GM19035 (cell line): ENCODE results near the gene ATP2A2.
"Not testable (repeated sequence)": the region's sequence is repeated elsewhere in the genome, so short reads cannot be mapped to it uniquely, and the experiment has no call there.

ENCODE experiments used
- ATAC-seq: cut with Tn5 transposase; IDR thresholded peaks from one replicate; pipeline ENCODE4 v1.9.1; 2021; ENCODE audit not compliant: unreplicated experiment

Gene ATP2A2

DNA sequence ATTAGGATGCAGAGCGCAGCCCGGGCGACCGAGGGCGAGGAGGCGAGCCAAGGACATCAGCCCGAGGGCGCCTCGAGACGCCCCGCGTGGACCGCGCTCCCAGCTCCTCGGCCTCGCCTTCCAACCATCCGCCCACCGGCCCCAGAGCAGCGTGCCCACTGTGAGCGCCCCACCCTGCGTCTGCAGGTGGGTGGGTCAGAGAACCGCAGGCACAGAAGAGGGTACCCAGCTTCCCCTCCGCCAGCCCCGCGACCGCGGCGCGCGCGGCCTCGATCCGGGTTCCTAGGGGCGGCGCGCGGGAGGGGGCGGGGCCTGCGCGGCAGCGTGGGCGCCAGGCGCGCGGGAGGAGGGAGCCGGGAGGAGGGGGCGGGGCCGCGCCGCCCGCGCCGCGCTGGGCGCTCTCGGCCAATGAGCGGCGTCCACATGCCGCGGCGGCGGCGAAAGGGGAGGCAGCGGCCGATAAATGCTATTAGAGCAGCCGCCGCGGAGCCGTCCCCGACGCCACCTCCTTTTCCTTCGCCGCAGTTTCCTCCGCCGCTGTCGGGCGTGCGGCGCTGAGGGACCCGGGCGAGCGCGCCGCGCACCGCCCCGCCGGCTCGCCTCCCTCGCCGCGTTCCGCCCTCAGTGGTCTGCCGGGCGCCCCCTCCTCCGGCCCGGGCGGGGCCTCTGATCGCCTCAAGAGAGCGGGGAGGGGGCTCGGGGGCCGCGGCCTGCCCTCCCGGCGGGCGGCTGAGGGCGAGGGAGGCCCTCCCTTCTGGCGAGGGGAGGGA lies at the start of gene ATP2A2:
TSS of gene ATP2A2 (plus strand) at position 469 of the 770 bp plus-strand sequence. CDS start 543 bp downstream, outside the sequence.
- ATAC-seq: peak; percentile 74

DNA sequence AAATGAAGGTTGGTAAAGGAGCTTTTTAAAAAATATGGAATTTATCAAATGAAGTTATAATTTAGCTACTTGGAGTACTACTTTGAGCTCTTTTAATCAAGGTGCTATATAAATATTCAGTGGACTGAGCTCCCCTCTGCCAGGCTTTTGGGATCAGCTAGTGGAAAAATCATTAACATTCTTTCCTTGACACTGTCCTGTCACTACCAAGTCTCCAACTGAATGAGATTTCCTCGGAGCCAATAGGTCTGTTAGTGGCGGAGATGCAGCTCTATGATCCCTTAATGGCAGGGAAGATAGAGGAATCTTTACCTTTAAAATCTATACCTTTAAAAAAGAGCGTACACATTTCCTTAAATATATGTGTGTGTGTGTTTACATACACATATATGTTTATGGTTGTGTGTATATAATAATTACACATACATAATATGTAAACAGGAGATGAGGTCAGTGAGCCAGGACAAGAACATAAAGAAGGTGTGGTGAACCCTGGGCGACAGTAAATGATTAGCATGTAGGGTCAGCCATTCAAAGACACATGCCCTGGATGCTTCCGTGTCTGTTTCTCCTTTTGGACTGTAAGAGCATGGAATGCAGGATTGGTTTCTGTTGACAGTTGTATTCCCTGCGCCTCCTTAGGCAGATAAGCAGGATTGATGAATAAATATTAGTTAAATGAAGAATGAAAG lies 47.7 kb upstream of the ATP2A2 start:
- ATAC-seq: no peak

DNA sequence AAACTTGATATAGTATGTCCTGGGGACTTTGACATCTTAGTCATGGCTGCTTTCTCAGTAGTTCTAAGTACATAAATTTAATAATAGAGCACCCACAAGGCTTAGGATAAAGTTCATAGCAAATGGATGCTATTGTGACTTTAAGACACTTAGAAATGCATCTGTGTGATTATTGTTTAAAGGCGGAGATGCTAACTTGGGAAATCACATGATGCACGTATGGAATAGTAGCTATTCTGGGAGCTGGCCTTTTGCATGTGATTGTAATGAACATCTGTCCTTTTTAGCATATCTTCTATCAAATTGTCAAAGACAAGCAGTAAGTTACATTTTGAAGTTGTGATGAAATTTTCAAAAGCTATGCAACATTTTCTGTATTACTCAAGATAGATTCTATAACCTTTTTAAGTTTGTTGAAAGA lies 46.7 kb upstream of the ATP2A2 start:
- ATAC-seq: no peak

DNA sequence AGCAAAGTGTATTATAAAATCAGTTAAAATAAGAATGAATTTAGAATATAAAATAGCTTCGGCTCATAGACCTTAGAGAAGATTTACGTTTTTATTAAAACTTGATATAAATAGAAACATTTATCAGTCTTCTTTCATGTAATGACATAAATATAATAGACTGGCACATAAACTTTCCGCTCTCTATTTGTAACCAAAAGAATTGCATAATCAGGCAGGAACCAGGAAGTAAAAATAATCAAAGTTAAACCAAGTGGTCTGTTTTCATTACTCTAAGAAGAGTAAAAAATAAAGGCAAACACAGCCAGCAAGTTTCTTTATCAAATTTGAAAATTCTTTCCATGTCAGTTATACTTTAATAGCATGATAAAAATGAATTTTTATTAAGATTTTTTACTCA lies 46.3 kb upstream of the ATP2A2 start:
- no peak for ATAC-seq

DNA sequence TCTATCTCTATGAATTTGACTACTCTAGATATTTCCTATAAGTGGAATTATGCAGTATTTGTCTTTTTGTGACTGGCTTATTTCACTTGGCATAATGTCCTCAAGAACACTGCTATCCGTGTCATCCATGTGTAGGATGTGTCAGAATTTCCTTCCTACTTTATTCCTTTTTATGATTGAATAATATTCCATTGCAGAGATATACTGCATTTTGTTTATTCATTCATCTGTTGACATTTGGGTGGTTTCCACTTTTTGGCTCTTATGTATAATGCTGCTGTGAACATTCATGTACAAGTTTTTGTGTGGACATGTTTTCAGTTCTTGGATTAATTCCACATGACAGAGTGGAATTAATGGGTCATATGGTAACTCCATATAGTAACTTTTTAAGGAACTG lies 45.7 kb upstream of the ATP2A2 start:
- ATAC-seq: no peak

DNA sequence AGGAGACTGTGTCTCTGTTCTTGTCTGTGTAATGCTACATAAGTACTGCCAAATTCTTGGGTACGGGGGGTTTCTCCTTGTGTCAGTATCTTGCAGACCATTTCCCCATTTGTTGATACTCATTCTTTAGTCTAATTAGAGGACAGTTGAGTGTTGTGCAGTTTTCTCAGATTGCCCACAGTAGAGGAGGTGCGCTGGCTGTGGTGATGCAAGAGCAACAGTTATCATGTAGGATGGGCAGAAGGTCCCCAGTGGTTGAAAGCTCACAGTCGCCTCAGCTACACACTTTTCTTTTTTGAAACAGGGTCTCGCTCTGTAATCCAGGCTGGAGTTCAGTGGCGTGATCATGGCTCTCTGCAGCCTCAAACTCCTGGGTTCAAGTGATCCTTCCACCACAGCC lies 37.8 kb upstream of the ATP2A2 start:
- ATAC-seq: no peak

DNA sequence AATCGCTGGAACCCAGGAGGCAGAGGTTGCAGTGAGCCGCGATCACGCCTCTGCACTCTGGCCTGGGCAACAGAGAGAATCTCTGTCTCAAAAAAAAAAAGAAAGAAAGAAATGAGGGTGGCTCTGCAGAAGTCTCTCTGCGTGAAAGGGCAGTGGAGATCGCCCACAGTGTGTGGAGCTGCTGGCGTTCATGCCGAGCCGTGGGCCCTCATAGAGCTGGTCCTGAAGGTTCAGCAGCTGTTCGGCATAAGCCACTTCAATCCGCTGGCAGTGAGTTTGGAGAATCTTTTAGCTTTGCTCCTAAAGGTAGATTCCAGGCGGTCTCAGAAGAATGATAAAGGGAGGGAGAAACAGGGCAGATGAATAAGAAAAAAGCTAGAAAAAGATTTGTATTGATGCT lies 36.7 kb upstream of the ATP2A2 start:
- no peak for ATAC-seq

DNA sequence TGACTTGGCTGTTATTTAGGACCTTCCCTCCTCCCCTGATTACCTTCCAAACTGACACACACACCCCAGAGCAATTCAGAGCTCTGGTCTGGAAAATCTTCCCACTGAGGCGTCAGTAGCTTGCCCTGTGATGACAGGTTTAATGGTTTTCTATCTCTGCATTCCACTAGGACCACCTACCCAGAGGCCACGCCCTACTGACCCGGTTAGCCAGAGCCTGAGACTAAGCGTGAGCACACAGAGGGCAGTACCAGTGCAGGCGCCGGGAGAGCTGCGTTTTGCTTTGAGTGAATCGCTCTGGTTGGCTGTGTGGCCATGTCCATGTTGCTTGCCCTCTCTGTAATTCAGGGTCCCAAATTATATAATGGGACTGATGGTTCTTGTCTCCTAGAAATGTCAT lies 36.2 kb upstream of the ATP2A2 start:
- no peak for ATAC-seq

DNA sequence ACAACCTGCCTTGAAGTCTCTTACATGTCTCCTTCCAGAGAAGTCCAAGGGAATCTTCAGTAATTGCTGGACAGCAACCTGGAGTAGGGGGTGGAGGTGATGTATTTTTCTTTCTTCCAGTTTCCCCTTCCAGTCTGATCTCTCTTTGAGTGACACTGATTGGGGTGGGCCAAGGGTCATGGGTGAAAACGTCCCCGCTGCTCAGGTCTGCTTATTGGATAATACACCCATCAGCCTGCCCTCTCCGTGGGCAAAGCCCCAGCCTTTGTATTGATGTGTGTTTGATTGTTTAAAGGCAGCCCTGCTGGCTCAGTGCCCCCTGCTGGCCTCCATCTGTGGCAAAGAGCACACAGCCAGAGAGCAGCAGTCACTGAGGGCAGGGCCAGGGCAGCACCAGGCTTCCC lies 35.7 kb upstream of the ATP2A2 start:
- no peak for ATAC-seq

DNA sequence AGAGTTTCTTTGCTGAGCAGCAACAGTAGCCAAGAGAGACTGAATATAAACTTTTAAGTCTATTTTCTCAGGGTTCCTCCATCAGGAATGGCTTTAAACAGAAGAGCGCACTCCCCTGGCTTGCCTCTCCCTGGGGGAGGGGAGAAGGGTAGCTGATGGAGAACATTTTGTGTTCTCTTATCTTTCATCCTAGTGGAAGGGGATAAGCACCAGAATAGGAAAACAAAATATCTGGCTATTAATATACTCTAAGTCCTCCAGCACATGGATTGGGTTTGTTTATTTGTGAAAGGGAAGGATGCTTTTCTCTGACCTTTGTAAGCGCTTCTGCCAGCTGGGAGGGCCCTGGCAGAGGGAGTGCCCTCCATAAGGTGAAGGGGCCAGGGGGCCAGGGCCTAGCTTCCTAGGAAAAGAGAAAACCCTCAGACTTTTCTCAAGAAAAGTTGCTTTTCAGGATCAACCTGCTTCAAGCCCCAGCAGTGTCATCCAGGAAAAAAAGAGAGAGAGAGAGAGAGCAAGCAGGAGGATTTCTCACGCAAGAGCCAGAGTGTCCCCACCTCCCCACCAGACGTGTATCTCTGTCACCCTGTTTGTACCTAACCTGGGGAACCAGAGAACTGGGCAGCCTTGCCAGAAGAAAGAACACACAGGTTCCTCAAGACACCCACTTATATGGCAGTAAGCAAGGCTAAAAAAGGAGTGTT lies 34.3 kb upstream of the ATP2A2 start:
- ATAC-seq: no peak

DNA sequence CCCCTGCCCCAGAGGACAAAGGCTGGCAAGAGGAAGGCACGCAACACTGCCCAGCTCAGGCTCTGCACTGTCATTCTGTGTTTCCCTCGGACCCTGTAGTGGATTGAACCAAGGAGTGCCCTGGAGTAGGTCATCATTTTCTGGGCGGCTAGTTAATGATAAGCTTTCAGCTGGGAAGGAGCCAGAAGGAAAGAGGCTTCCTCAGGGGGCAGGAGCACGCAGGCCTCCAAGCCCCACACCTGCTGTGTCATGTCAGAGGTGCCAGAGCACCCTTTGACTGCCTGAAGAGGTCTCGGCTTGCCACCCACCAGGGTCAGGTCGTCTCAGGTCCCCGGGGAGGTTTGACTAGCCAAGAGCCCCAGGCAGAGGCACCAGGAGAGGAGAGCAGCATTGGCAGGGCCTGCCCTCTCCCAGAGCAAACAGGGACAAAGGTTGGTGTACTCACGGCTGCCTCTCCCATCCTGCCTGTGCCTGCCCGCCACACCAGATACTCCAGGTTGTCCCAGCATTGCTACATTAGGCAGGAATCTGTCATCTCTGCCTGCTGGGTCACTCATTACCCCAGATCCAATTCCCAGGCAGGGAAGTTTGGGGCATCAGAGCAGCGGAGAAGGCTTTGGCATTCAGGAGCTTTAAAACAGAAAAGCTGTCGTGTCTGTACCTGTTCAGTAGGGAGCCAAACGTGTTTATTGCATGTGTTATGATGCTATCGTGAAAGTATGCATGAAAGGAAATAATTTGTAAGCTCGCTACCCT lies 33.5 kb upstream of the ATP2A2 start:
- no peak for ATAC-seq

DNA sequence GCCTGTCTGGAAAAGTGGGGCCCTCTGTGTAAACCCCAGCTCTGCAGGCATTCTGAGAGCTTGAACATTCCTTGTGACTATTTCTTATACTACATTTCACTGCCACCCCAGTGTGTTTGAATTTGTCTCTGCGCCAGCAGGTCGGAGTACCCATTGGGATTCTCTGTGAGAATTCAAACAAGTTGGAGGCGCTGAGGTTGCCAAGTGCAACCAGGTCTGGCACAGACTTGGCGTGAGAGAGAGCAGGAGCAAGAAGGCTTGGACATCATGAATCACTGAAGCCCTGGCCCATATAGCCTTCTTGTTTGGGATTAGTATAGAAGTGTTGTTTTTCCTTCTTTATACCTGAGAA lies 33.0 kb upstream of the ATP2A2 start:
- no peak for ATAC-seq

DNA sequence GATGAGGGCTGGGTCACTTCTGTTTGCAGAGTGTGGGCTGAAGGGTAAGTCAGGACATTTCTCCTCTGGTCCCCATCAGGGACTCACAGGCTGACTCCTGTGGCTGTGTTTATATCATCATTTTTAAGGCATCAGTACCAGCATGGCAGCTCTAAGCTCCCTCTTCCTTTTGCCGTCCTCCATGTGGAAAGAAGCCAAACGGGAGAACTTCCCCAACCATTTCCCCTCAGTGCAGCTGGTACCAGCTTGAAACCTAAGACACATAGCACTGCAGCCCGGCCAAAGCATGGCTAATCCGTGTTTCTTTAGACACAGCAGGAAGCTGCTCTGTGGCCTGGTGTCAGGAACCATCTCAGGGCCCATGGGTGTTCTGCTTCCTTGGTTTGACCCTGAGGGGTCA lies 31.9 kb upstream of the ATP2A2 start:
- ATAC-seq: no peak

DNA sequence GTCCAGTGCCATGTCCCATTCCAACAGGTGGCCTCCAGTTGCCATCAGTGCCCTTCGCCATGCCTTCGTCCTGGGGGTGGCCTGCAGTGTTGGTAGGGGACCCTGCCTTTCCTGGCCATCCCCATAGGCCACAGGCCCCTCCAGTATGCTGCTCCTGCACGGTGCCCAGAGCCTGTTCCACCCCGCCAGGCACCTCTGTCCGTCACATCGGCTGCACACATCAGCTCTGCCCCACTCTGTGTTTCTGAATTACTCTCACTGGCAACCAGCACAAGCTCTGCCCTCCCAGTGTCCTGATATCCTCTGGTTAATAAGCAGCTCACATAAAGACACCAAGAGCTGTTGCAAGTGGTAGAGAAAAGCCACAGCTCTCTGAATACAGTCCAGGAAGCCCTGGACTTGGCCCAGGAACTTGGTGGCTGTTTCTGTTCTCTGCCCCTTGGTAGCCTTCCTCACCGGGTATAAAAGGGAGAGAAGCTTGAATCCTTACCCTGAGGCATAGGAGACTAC lies 31.3 kb upstream of the ATP2A2 start:
- no peak for ATAC-seq

DNA sequence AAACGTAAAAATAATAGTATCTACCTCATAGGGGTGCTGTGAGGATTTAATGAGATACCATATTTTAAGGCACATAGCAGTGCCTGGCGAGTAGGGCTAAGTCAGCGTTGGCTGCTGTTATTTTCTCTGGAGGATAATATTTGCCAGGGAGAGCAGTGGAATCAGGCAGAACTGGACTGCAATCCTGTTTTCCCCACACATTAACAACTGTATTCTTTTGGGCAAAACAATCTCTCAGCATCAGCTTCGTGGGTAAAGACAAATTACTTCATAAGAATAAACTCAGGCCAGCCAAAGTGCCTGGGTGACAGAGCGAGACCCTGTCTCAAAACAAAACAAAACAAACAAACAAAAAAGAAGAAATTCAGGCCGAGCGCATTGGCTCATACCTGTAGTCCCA lies 29.7 kb upstream of the ATP2A2 start:
- ATAC-seq: no peak

DNA sequence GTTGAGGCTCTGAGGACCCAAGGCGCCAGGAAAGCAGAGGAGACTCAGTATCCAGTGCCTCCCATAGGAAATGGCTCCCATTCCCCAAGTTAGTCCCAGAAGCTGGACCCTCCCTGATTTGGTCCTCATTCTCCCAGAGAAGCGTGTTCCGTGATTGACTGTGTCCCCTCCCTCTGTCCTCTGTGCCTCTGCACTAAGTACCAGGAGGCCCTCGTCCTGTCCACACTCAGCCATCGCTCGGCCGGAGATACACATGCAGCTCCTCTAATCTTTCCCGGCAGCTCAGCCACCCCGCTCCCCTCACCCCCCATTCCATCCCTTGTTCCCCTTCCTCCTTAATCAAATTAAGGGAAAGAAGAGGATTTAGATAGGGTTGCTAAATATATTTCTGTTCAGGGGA lies 28.3 kb upstream of the ATP2A2 start:
- ATAC-seq: no peak

DNA sequence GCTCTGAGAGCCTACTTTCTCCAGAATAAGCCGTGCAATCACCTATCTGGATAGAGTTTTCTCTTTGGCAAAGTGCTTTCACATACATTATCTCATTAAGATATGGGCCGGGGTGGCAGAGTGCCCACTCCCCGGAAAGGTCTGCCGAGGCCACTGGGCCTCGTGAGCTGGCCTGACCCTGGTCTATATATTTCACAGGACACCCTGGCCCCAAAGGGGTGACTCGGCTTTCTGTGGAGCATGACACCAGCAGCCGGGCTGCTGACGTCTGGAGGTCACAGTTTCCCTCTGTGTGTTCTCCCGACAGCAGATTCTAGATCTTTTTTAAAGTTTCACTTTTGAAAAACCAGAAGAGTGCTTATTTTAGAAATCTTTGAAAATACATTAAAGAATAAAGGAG lies 27.9 kb upstream of the ATP2A2 start:
- no peak for ATAC-seq

DNA sequence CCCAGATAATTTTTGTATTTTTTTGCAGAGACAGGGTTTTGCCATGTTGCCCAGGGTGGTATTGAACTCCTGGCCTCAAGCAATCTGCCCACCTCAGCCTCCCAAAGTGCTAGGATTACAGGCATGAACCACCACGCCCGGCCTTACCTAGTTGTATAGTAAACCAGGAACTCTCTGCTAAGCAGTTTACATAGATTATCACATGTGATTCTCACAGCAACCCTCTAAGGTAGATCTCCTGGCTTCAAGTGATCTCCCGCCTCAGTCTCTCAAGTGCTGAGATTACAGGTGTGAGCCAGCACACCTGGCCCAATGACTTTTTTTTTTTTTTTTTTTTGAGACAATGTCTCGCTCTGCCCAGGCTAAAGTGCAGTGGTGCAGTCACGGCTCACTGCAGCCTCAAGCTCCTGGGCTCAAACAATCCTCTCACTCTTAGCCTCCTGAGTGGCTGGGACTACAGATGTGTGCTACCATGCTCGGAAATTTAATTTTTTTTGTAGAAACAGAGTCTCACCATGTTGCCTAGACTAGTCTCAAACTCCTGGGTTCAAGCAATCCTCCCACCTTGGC lies 26.0 kb upstream of the ATP2A2 start:
- no peak for ATAC-seq

DNA sequence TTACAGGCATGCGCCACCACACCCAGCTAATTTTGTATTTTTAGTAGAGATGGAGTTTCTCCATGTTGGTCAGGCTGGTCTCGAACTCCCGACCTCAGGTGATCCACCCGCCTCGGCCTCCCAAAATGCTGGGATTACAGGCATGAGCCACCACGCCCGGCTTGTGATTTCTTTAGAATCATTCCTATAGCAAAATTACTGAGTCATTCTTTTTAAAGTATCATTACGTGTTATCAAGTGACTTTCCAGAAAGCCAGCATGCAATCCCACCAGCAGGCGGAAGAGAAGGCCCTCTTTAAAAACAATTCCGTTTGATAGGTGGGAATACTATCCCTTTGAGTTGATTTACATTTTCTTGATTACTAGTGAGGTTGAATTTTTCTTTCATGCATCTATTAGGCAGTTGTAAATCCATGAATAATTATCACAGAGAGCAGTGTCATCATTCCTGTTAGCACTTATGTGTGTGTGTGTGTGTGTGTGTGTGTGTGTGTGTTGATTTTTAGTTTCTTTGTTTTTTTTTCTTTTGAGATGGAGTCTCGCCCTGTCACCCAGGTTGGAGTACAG lies 25.1 kb upstream of the ATP2A2 start:
- not testable (repeated sequence) for ATAC-seq

DNA sequence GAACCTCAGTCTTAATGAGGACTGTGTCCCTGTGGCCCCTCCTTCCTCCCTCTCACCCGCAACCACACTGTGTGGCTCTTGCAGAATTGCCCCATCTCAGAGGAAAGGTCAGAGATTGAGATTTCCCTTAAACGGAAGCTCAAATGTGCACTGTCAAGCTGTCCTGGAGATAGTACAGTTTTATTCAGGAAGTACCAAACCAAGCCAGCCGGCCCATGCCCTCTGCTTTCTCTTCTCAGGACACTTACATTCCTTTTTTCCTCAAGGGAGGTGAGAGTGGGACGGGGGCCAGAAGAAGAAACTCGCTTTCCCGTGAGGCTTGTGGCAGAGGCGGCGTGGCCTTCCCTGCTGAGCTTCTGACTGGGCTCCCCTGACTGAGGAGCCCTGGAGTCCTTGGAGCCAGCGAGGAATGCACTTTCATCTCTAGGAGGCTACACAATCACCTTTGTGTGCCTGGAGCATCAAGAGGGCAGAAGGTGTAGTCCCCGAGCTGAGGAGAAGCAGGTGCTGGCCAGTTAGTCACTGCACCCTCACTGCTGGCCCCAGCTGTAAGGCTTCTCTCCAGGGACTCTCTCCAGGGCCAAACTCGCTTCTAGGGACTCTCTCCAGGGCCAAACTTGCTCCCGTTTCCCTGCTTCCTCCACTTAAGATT lies 24.1 kb upstream of the ATP2A2 start:
- ATAC-seq: no peak
